Heart right ventricle (tissue), 16 donors: ENCODE measurements around the gene LRP1-AS. TPM values are rescaled to one million over a fixed set of nuclear protein-coding genes. Genes with fewer than 3 reads are reported as not detected.
A peak's percentile ranks its signal among the peaks of the same experiment; 100 is the strongest.

Experiments used
- ATAC-seq, 8 donors: fragments of 200-7000 bp; cut with Tn5 transposase; one replicate each; pipeline ENCODE4 v1.9.1; 2020; ENCODE audit warnings: mild to moderate bottlenecking in 8 of 8, moderate library complexity in 8 of 8, moderate number of reproducible peaks in 1 of 8
- DNase-seq, 2 donors: peaks; one replicate each; pipeline ENCODE4 v3.0.0-alpha.2; 2020
- H3K27ac ChIP-seq, 10 donors: fragments of 200-600 bp; sonication (generic) in 2 of 10; one replicate each; pipeline versions ENCODE4 v1.5.0 to v1.8.0; 2020 to 2022; ENCODE audit warnings: mild to moderate bottlenecking in 3 of 10
- H3K27me3 ChIP-seq, 7 donors: fragments of 200-600 bp; one replicate each; pipeline ENCODE4 v1.8.0; 2021 to 2022; ENCODE audit warnings: mild to moderate bottlenecking in 2 of 7
- H3K36me3 ChIP-seq, 9 donors: fragments of 200-600 bp; sonication (generic) in 1 of 9; one replicate each; pipeline versions ENCODE4 v1.5.0 to v1.8.0; 2020 to 2022; ENCODE audit warnings: mild to moderate bottlenecking in 2 of 9
- H3K4me1 ChIP-seq, 9 donors: fragments of 200-600 bp; sonication (generic) in 1 of 9; one replicate each; pipeline versions ENCODE4 v1.5.0 to v1.8.0; 2020 to 2022; ENCODE audit warnings: mild to moderate bottlenecking in 4 of 9
- H3K4me3 ChIP-seq, 10 donors: fragments of 200-600 bp; sonication (generic) in 2 of 10; one replicate each; pipeline versions ENCODE4 v1.5.0 to v1.8.0; 2020 to 2022; ENCODE audit warnings: mild to moderate bottlenecking in 7 of 10, moderate library complexity in 2 of 10
- H3K9me3 ChIP-seq, 11 donors: fragments of 200-600 bp in 10 of 11; sonication (generic) in 2 of 11; one replicate each; pipeline versions ENCODE4 v1.5.0 to v1.8.0; 2013 to 2022; ENCODE audit warnings: mild to moderate bottlenecking in 2 of 11, control low read depth in 1 of 11, moderate library complexity in 1 of 11
- CTCF ChIP-seq, 9 donors: fragments of 200-600 bp; sonication (generic) in 2 of 9; IDR thresholded peaks; one replicate each; pipeline versions ENCODE4 v1.5.0 to v1.8.0; 2021 to 2022; ENCODE audit warnings: antibody characterized with exemption in 9 of 9, mild to moderate bottlenecking in 5 of 9, moderate library complexity in 1 of 9
- WGBS, 2 donors: extraction: QIAGEN DNeasy Blood & Tissue Kit; methylation state at CpG; one replicate each; pipeline ENCODE4 v1.1.7; 2013; ENCODE audit warnings: inconsistent platforms in 1 of 2; 5-methylcytosine and 5-hydroxymethylcytosine counted together
- intact Hi-C, 10 donors: fragments of 100-400 bp; cut with DNase I; formaldehyde crosslinking; loops; one replicate each; pipeline versions ENCODE4 v1.11.1 to v1.14.2; 2022
- polyA plus RNA-seq, 2 donors: library from polyadenylated mRNA; stranded (reverse); fragments of 200-250 nt; gene quantifications; one replicate each; pipeline ENCODE4 v1.2.3, GENCODE V29; 2013
- total RNA-seq, 10 donors: library from RNA; stranded (reverse); fragmentation: NEBNext Ultra II Directional in 3 of 10; extraction: Animal tissue kit (Norgen Biotek cat#: 25700) in 3 of 10; gene quantifications; one replicate each; pipeline versions ENCODE4 v1.2.1 to v1.2.4, GENCODE V29; 2021 to 2023
- donor health status: Arrhythmogenic right ventricular cardiomyopathy.
- donor health status: ischemic (EF 13 %, LVEDD 7.1; RV severe dilation, severe dysfunction).
- donor health status: healthy with polysubstance abuse.
- donor health status: DM: no; HTN: yes; CAD: no.
- donor health status: DM: no; HTN: no; CAD: no.
- donor health status: ischemic (EF 25% LVEDD 6.9; RV normal size, moderate dysfunction).
- donor health status: ischemic (EF 25% LVEDD 5.7; RV mildly dilated, moderate dysfunction).
- donor health status: healthy.
- donor health status: DM: yes; HTN: yes; CAD: no.
- donor health status: Ischemic cardiomyopathy.
- donor health status: ischemic (EF 35%, LVEDD 5.7; RV mildly dilated, moderate dysfunction).
- donor health status: nonischemic (EF 11% LVEDD 7.7; RV severe dilation, severe dysfunction).
- donor health status: DM: yes; HTN: yes; CAD: no.
- donor health status: PGD.
- donor health status: ischemic (EF 29% LVEDD 5.4; RV normal size, mild dysfunction).
- donor health status: nonischemic (EF 23%, LVEDD 6.1; RV moderate dilation, normal function).

LRP1-AS gene
- total and polyA plus RNA-seq, 12 donors, result not detected

DNA sequence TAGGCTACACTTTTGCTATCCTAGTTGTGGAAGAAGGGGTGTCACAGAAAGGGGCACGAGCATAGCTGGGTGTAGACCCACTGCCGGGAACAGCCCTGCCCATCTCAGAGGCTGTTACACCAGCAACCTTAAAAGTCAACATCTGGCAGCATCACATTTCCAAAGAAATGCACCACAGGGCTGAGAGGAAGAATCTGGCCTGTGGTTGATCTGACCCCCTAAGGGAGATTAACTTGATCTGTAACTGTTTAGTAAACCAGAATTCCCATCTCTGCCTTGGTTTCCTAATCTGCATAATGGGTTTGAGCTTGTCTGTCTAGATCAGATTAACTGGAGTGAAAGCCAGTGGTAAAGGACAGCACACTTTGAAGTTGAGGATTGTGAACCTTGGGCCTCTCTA, 1.3 kb downstream of the LRP1-AS start:
- ATAC-seq, result no peak
- peaks cover 0 to 93% (median 21%) of the 10 kb centered on the region in 9 donors for H3K36me3 ChIP-seq
- H3K4me1 ChIP-seq, result peaks cover 33 to 93% (median 87%) of the 10 kb centered on the region in 9 donors

DNA sequence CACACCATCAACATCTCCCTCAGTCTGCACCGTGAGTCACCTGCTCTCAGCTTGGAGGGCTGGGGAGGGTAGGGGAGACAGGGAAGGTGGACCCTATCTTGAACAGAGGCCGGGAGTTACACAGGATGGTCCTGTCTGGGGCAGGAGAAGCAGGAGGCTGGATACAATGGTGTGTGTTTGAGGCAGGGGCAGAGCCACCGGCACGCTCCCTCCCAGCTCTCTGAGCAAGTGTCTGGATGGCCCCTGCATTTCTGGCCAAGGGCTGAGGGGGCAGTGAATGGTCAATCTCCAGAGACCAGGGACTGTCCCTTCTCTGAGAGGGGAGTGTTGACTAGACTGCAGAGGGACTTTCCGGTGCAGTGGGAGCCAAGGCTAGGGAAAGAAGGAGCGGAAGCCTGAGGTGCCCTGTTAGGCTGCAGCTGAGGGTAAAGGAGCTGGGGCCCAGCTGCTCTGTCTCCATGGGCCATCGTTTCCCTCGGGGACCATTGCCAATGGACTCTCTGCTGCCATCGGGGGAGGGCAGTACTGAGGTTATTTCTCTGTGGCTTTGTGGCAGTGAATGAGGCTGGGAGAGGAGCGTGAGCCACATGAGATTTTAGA, 1.9 kb downstream of the LRP1-AS start:
- Histone ChIP-seq H3K4me3 (no peak overlapping the region), H3K36me3 (peaks cover 0 to 93% (median 25%) of the 10 kb centered on the region in 9 donors), H3K4me1 (peaks cover 28 to 93% (median 82%) of the 10 kb centered on the region in 9 donors), H3K27ac (peak overlapping the region in 8 of 10 donors; percentile 21 to 93 (median 86)), H3K9me3 (no peaks in the 10 kb centered on the region), H3K27me3 (no peaks in the 10 kb centered on the region)
- intact Hi-C loops, result no loop called here
- DNase-seq, result no peak
- 56 to 61% methylated on average over 10 of the region's 10 CpGs for WGBS, 2 donors
- no peak for TF ChIP-seq CTCF (IDR thresholded peaks at IDR 0.05)
- ATAC-seq, result no peak

More for the DNA sequence above, 1.3 kb downstream of the LRP1-AS start:
- Histone ChIP-seq H3K27ac (peak overlapping the region in 8 of 10 donors; percentile 21 to 93 (median 86)), H3K27me3 (no peaks in the 10 kb centered on the region), H3K9me3 (no peaks in the 10 kb centered on the region), H3K4me3 (no peak overlapping the region)
- TF ChIP-seq CTCF (IDR thresholded peaks at IDR 0.05), result no peak
- WGBS, 2 donors, result 84 to 87% methylated on average over 2 of the region's 2 CpGs
- DNase-seq, result no peak
- intact Hi-C loops, result no loop called here

GRCh38 chr12:57143454-57143853, 4.0 kb downstream of the LRP1-AS start:
- H3K27me3 ChIP-seq, result no peaks in the 10 kb centered on the region
- H3K4me1 ChIP-seq, result peaks cover 11 to 93% (median 71%) of the 10 kb centered on the region in 9 donors
- ATAC-seq (no peak), DNase-seq (no peak)
- H3K9me3 ChIP-seq, result no peaks in the 10 kb centered on the region
- intact Hi-C loops, result no loop called here
- peak overlapping the region in 8 of 10 donors; percentile 13 to 80 (median 70) for H3K27ac ChIP-seq
- H3K36me3 ChIP-seq, result peaks cover 0 to 100% (median 25%) of the 10 kb centered on the region in 9 donors
- no peak overlapping the region for H3K4me3 ChIP-seq
- TF ChIP-seq CTCF (IDR thresholded peaks at IDR 0.05), result no peak
- 81 to 82% methylated on average over 4 of the region's 4 CpGs for WGBS, 2 donors

DNA sequence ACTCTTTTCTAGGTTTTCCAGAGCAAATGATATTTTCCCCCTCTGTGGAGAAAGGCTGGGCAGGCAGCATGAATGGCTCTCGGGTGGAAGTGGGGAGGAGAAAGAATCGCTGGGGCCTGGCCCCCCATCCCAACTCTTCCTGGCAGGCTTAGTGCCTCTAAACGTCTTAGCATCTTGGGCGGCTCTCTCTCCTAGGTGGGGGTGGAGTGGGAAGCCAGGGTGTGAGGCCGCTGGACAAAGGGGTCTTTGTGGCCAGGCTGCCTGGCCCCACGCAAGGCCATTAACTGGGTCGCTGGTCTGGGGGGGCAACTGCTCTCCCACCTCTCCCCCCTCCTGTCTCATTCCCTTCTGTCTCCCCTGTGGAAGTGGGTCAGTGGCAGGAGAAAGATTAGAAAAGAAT, 4.7 kb downstream of the LRP1-AS start:
- no peaks in the 10 kb centered on the region for H3K27me3 ChIP-seq
- DNase-seq (no peak), ATAC-seq (no peak)
- H3K9me3 ChIP-seq, result no peaks in the 10 kb centered on the region
- no peak overlapping the region for H3K4me3 ChIP-seq
- intact Hi-C loops, result no loop called here
- peak overlapping the region in 9 of 10 donors; percentile 13 to 80 (median 68) for H3K27ac ChIP-seq
- WGBS, 2 donors, result 67% methylated on average over 7 of the region's 7 CpGs
- peaks cover 0 to 95% (median 25%) of the 10 kb centered on the region in 9 donors for H3K36me3 ChIP-seq
- peaks cover 6 to 93% (median 71%) of the 10 kb centered on the region in 9 donors for H3K4me1 ChIP-seq
- no peak for TF ChIP-seq CTCF (IDR thresholded peaks at IDR 0.05)
